Panc1 (cell line): ENCODE results near the gene ENTPD1. TPM values are rescaled to one million over a fixed set of nuclear protein-coding genes. Genes with fewer than 3 reads are reported as not detected.

Experiments
- ATAC-seq: fragments of 200-7000 bp; cut with Tn5 transposase; 2 replicates; pipeline ENCODE4 v1.9.1; 2020; ENCODE audit warnings: mild to moderate bottlenecking, moderate library complexity
- BruUV-seq: library from RNA; stranded (reverse); fragments of 400-500 nt; replicated peaks from 2 replicates; lab custom pipeline; 2021; lab: Mats Ljungman, UMichigan
- CTCF ChIA-PET: fragments of 300-600 bp; sonication (Branson Sonifier 250); formaldehyde crosslinking; loops from one replicate; lab custom pipeline; 2022; ENCODE audit warnings: antibody characterized with exemption; lab: Charles Lee
- POLR2A ChIA-PET: fragments of 300-600 bp; sonication (Branson Sonifier 250); formaldehyde crosslinking; loops from one replicate; lab custom pipeline; 2022; ENCODE audit warnings: antibody characterized with exemption; lab: Charles Lee
- DNase-seq: peaks from one replicate; pipeline ENCODE4 v3.0.0-alpha.2; 2010; ENCODE audit warnings: low read depth, low spot score
- H3K27ac ChIP-seq: 2 replicates; pipeline ENCODE4 v1.5.1; 2011; ENCODE audit warnings: mild to moderate bottlenecking, low read length, inconsistent platforms
- H3K27me3 ChIP-seq: fragments of 200-500 bp; sonication (Bioruptor generic); 2 replicates; pipeline ENCODE4 v1.6.0; 2014; ENCODE audit warnings: low read length, inconsistent platforms; ENCODE audit not compliant: control insufficient read depth, insufficient read depth
- H3K36me3 ChIP-seq: fragments of 200-500 bp; sonication (Bioruptor generic); 2 replicates; pipeline ENCODE4 v1.5.1; 2014; ENCODE audit warnings: inconsistent platforms, mild to moderate bottlenecking, low read length, moderate library complexity; ENCODE audit not compliant: control insufficient read depth, insufficient read depth
- H3K4me1 ChIP-seq: 2 replicates; pipeline ENCODE4 v1.5.1; 2011; ENCODE audit warnings: inconsistent platforms, mild to moderate bottlenecking, low read length, moderate library complexity; ENCODE audit not compliant: control insufficient read depth, insufficient read depth
- H3K4me3 ChIP-seq, 2 experiments: 2 replicates each; pipeline ENCODE4 v1.5.1; 2011 to 2012; ENCODE audit warnings: low read depth in 2 of 2, low read length in 2 of 2, mild to moderate bottlenecking in 2 of 2, inconsistent platforms in 1 of 2, moderate library complexity in 1 of 2
- H3K9me3 ChIP-seq: fragments of 200-500 bp; sonication (Bioruptor generic); 2 replicates; pipeline ENCODE4 v1.5.1; 2014; ENCODE audit warnings: low read depth, mild to moderate bottlenecking, inconsistent platforms, low read length, moderate library complexity; ENCODE audit not compliant: control insufficient read depth, insufficient read depth
- POLR2AphosphoS5 ChIP-seq: IDR thresholded peaks from 2 replicates; pipeline ENCODE4 v1.6.1; 2012; ENCODE audit warnings: mild to moderate bottlenecking, low read depth, low read length, moderate library complexity
- REST ChIP-seq, 2 experiments: IDR thresholded peaks; 2 replicates each; pipeline ENCODE4 v1.6.1; 2011 to 2012; ENCODE audit warnings: low read depth in 2 of 2, control low read depth in 1 of 2, low read length in 1 of 2, mild to moderate bottlenecking in 1 of 2, moderate library complexity in 1 of 2; ENCODE audit not compliant: insufficient read depth in 1 of 2
- SIN3A ChIP-seq: IDR thresholded peaks from 2 replicates; pipeline ENCODE4 v1.6.1; 2012; ENCODE audit warnings: low read depth, mild to moderate bottlenecking, low read length, moderate library complexity, borderline replicate concordance; ENCODE audit not compliant: insufficient read depth
- TCF7L2 ChIP-seq: IDR thresholded peaks from 2 replicates; pipeline ENCODE4 v1.6.1; 2011; ENCODE audit warnings: mild to moderate bottlenecking, low read depth, low read length, inconsistent platforms
- in situ Hi-C: cut with HindIII; loops from 2 replicates; pipeline ENCODE4 v1.10.0; 2016; ENCODE audit warnings: low sequenced_read_pairs, low pct_unique_long_range_greater_than_20kb
- intact Hi-C: fragments of 100-400 bp; cut with micrococcal nuclease; formaldehyde crosslinking; loops from one replicate; pipeline ENCODE4 v1.10.0; 2022; ENCODE audit not compliant: unreplicated experiment
- total RNA-seq: library from RNA; stranded (reverse); gene quantifications from one replicate; pipeline ENCODE4 v1.2.1, GENCODE V29; 2021; ENCODE audit not compliant: unreplicated experiment
- TF ChIP-seq, protein P1 (sequence below): fragments of 450-650 bp; IDR thresholded peaks from 2 replicates; pipeline ENCODE4 v1.5.1; 2017; ENCODE audit warnings: mild to moderate bottlenecking

The ENTPD1 gene
- total RNA-seq, 1 experiment from 2014 or later: 0.31 TPM

DNA sequence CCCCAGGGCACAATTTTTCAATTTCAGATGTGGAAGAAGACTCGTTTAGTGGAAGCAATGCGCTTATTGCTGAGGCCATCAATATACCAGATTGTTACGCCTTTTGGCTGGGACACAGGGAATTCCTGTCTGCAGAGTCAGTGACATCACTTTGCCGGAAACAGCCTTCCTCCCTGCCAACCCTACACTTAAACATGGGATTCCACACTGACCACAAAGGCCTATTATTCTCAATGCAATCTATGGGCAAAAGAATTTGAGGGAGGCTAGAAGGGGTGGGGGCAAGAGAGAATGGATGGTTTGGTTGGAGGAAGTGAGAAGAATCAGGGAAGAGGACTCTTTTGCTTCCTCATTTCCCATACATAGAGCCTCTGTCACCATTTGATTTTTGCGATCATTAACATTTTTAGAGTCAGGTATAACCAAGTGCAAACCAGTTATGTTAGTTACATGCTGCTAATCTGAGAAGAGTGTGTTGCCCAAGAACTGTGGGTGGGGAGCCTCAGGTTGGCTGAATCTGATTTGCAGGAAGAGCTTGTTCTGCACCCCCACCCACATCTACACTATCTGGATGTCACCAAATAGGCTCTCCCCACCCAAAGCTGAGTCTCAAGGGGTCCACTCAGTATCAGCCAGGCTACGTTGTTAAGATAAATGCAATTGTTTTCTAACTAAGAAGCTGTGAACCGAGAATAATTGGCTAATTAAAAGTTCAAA lies 58.2 kb downstream of the ENTPD1 start:
- in situ Hi-C loops (no loop called here), intact Hi-C loops (no loop called here)
- ATAC-seq (no peak), DNase-seq (no peak)
- ChIA-PET POLR2A (no interaction called here), CTCF (no interaction called here)
- no peak overlapping the region for H3K4me3 ChIP-seq
- H3K27ac ChIP-seq: no peak overlapping the region
- H3K36me3 ChIP-seq: no peaks in the 10 kb centered on the region
- H3K27me3 ChIP-seq: peaks cover 3% of the 10 kb centered on the region; the same call in 1 of the 2 replicates
- no TSS peak for BruUV-seq
- no peaks in the 10 kb centered on the region for H3K9me3 ChIP-seq
- TF ChIP-seq REST (IDR thresholded peaks at IDR 0.05; ENCODE audit: insufficient read depth in 1 of 2, low read depth in 2 of 2, low read length in 1 of 2): no peak
- TF ChIP-seq POLR2AphosphoS5: no peak
- TF ChIP-seq SIN3A: no peak
- TF ChIP-seq TCF7L2: no peak
- TF ChIP-seq, protein P1, sequence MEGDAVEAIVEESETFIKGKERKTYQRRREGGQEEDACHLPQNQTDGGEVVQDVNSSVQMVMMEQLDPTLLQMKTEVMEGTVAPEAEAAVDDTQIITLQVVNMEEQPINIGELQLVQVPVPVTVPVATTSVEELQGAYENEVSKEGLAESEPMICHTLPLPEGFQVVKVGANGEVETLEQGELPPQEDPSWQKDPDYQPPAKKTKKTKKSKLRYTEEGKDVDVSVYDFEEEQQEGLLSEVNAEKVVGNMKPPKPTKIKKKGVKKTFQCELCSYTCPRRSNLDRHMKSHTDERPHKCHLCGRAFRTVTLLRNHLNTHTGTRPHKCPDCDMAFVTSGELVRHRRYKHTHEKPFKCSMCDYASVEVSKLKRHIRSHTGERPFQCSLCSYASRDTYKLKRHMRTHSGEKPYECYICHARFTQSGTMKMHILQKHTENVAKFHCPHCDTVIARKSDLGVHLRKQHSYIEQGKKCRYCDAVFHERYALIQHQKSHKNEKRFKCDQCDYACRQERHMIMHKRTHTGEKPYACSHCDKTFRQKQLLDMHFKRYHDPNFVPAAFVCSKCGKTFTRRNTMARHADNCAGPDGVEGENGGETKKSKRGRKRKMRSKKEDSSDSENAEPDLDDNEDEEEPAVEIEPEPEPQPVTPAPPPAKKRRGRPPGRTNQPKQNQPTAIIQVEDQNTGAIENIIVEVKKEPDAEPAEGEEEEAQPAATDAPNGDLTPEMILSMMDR: no peak
- no peaks in the 10 kb centered on the region for H3K4me1 ChIP-seq

- CTCF ChIA-PET: no interaction called here
- in situ Hi-C loops (no loop called here), intact Hi-C loops (no loop called here)
- peaks cover 5% of the 10 kb centered on the region; the same call in 1 of the 2 replicates for H3K27me3 ChIP-seq
- H3K4me1 ChIP-seq: 0 out of 2 replicates have a peak, but pooled peaks cover 4% of the 10 kb centered on the region
- H3K36me3 ChIP-seq: no peaks in the 10 kb centered on the region
- no peak for TF ChIP-seq SIN3A
- no peak for TF ChIP-seq POLR2AphosphoS5
- TF ChIP-seq, protein P1: no peak
- no peak for TF ChIP-seq TCF7L2
- TF ChIP-seq REST (IDR thresholded peaks at IDR 0.05; ENCODE audit: insufficient read depth in 1 of 2, low read depth in 2 of 2, low read length in 1 of 2): no peak
- POLR2A ChIA-PET: no interaction called here
- H3K4me3 ChIP-seq: no peak overlapping the region
- DNase-seq: no peak
- no peaks in the 10 kb centered on the region for H3K9me3 ChIP-seq
- ATAC-seq: no peak
- no peak overlapping the region for H3K27ac ChIP-seq
- BruUV-seq: no TSS peak
Observed at GRCh38 chr10:95815133-95815532, 59.2 kb downstream of the ENTPD1 start.
